Right lobe of liver (tissue), 6 donors: ENCODE data around the gene SCN1A. TPM values are rescaled to one million over a fixed set of nuclear protein-coding genes. Genes with fewer than 3 reads are reported as not detected.
"Not testable (repeated sequence)": the region's sequence is repeated elsewhere in the genome, so short reads cannot be mapped to it uniquely, and the experiment has no call there.

Experiments
- ATAC-seq, 4 donors: fragments of 200-7000 bp; cut with Tn5 transposase; one replicate each; pipeline ENCODE4 v1.9.1; 2020; ENCODE audit warnings: mild to moderate bottlenecking in 4 of 4, moderate library complexity in 4 of 4
- DNase-seq, 3 donors: peaks; one replicate each; pipeline ENCODE4 v3.0.0-alpha.2; 2020
- H3K27ac ChIP-seq, 3 donors: fragments of 200-600 bp; one replicate each; pipeline ENCODE4 v1.8.0; 2022
- H3K27me3 ChIP-seq, 2 donors: fragments of 200-600 bp; one replicate each; pipeline ENCODE4 v1.8.0; 2022
- H3K36me3 ChIP-seq, 4 donors: fragments of 200-600 bp; sonication (generic) in 1 of 4; one replicate each; pipeline versions ENCODE4 v1.5.1 to v1.8.0; 2017 to 2022; ENCODE audit warnings: control low read depth in 1 of 4
- H3K4me1 ChIP-seq, 4 donors: fragments of 200-600 bp; sonication (generic) in 1 of 4; one replicate each; pipeline versions ENCODE4 v1.5.1 to v1.8.0; 2017 to 2022; ENCODE audit warnings: control low read depth in 1 of 4
- H3K4me3 ChIP-seq, 3 donors: fragments of 200-600 bp; one replicate each; pipeline ENCODE4 v1.8.0; 2022
- H3K9me3 ChIP-seq, 4 donors: fragments of 200-600 bp; sonication (generic) in 1 of 4; one replicate each; pipeline versions ENCODE4 v1.5.1 to v1.8.0; 2017 to 2022; ENCODE audit warnings: control low read depth in 1 of 4
- POLR2A ChIP-seq: fragments of 450-650 bp; IDR thresholded peaks from one replicate; pipeline ENCODE4 v1.6.1; 2017; ENCODE audit warnings: antibody characterized with exemption, mild to moderate bottlenecking
- WGBS: methylation state at CpG from one replicate; pipeline ENCODE4 v1.1.6; 2018; ENCODE audit warnings: low coverage, low lambda C conversion rate; ENCODE audit not compliant: insufficient coverage; ENCODE audit errors: missing lambda C conversion rate; 5-methylcytosine and 5-hydroxymethylcytosine counted together
- intact Hi-C, 2 donors: fragments of 100-400 bp; cut with DNase I; formaldehyde crosslinking; loops; one replicate each; pipeline versions ENCODE4 v1.11.2 to v1.14.1; 2022
- total RNA-seq, 6 experiments: library from RNA; depleted of rRNA in 2 of 6; stranded (reverse); fragments of >200 nt in 2 of 6; fragmentation: NEBNext Ultra II Directional in 3 of 6; extraction: Animal tissue kit (Norgen Biotek cat#: 25700) in 3 of 6; gene quantifications; one replicate each; pipeline versions ENCODE4 v1.1.0 to v1.2.4, GENCODE V29; 2016 to 2023
- TF ChIP-seq, protein P1 (sequence below), 4 donors: fragments of 200-600 bp in 3 of 4; fragments of 450-650 bp in 1 of 4; IDR thresholded peaks; one replicate each; pipeline versions ENCODE4 v1.5.1 to v1.8.0; 2016 to 2022; ENCODE audit warnings: antibody characterized with exemption in 4 of 4, mild to moderate bottlenecking in 2 of 4
- donor health status: DM: no; HTN: yes; CAD: no.
- donor health status: DM: no; HTN: no; CAD: no.
- donor health status: DM: no; HTN: no; CAD: no.
- donor health status: DM: no; HTN: yes; CAD: no.
- donor health status: DM: no; HTN: yes; CAD: no.

The SCN1A gene
- total RNA-seq, 6 experiments from 2014 or later = not detected

DNA sequence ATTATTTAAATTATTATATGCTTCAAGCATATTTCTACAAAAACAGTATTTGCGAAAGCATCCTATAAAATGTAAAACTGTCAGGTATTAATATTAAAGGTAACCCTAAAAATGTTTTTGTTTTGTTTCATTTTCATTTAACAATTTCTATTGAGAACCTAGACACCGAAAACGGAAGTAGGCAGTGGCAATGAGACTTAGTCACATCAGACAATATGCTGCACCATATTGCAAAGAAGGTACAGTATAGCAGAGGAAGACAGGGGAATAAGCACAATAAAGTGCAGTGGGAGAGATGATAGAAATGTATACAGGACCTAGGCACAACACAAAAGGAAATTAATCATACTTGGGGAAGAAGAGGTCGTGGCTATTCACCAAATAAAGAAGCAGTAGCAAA, 12.2 kb downstream of the SCN1A start:
- WGBS = 59% methylated on average over 4 of the region's 4 CpGs
- H3K36me3 ChIP-seq = no peaks in the 10 kb centered on the region
- intact Hi-C loops = no loop called here
- no peak overlapping the region for H3K27ac ChIP-seq
- H3K9me3 ChIP-seq = no peaks in the 10 kb centered on the region
- H3K4me3 ChIP-seq = no peak overlapping the region
- ATAC-seq (no peak), DNase-seq (no peak)
- TF ChIP-seq POLR2A = no peak
- TF ChIP-seq, protein P1, sequence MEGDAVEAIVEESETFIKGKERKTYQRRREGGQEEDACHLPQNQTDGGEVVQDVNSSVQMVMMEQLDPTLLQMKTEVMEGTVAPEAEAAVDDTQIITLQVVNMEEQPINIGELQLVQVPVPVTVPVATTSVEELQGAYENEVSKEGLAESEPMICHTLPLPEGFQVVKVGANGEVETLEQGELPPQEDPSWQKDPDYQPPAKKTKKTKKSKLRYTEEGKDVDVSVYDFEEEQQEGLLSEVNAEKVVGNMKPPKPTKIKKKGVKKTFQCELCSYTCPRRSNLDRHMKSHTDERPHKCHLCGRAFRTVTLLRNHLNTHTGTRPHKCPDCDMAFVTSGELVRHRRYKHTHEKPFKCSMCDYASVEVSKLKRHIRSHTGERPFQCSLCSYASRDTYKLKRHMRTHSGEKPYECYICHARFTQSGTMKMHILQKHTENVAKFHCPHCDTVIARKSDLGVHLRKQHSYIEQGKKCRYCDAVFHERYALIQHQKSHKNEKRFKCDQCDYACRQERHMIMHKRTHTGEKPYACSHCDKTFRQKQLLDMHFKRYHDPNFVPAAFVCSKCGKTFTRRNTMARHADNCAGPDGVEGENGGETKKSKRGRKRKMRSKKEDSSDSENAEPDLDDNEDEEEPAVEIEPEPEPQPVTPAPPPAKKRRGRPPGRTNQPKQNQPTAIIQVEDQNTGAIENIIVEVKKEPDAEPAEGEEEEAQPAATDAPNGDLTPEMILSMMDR (IDR thresholded peaks at IDR 0.05) = no peak
- H3K4me1 ChIP-seq = no peaks in the 10 kb centered on the region
- H3K27me3 ChIP-seq = no peaks in the 10 kb centered on the region

DNA sequence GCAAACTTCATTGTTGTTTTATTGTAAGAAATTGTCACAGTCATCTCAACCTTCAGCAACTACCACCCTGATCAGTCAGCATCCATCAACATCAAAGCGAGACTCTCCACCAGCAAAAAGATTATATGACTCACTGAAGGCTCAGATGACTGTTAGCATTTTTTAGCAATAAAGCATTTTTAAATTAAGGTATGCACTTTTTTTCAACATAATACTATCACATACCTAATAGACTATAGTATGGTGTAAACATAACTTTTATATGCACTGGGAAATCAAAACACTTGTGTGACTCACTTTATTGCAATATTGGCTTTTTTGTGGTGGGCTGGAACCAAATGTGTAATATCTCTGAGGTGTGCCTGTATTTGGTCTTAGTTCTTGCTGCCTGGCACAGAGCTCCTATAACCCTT, 15.6 kb downstream of the SCN1A start:
- H3K4me1 ChIP-seq = no peaks in the 10 kb centered on the region
- no peaks in the 10 kb centered on the region for H3K9me3 ChIP-seq
- intact Hi-C loops = no loop called here
- H3K27ac ChIP-seq = no peak overlapping the region
- H3K4me3 ChIP-seq = no peak overlapping the region
- no peaks in the 10 kb centered on the region for H3K27me3 ChIP-seq
- no peak for DNase-seq
- no peak for ATAC-seq
- 81% methylated on average over 1 of the region's 1 CpG for WGBS
- H3K36me3 ChIP-seq = no peaks in the 10 kb centered on the region
- TF ChIP-seq, protein P1 (IDR thresholded peaks at IDR 0.05) = no peak
- TF ChIP-seq POLR2A = no peak

DNA sequence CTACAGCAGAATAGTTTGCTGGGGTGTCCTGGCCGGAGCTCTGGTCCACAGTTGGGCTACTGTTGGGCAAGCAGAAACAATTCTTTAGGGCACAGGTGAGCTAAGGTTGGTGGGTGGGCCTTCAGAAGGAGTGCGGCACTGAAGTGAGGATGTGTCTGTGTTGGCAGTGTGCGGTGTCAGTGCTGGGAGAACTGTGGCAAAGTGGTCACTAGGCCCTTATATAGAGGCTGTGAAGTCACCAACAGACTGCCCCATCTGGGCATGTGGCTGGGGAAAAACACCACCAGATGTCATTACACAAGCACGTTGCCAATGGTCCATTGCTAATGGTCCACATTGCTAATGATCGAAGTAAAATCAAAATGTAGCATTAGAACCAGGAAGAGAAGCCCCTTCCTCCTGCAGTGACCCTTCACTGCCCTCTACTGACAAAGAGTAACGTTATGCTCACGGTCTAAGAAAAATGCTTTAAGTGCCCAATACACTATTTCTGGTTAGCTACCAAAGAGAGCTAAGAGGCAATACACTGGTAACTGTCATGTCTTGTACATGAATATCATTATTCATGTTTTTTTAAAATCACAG, 21.3 kb downstream of the SCN1A start:
- H3K4me3 ChIP-seq = no peak overlapping the region
- DNase-seq (no peak), ATAC-seq (peak in 3 of 4 donors; percentile 11 to 20 (median 18))
- intact Hi-C loops = no loop called here
- H3K27ac ChIP-seq = no peak overlapping the region
- WGBS = 16% methylated on average over 4 of the region's 7 CpGs
- no peaks in the 10 kb centered on the region for H3K4me1 ChIP-seq
- no peaks in the 10 kb centered on the region for H3K9me3 ChIP-seq
- H3K27me3 ChIP-seq = no peaks in the 10 kb centered on the region
- no peaks in the 10 kb centered on the region for H3K36me3 ChIP-seq
- TF ChIP-seq, protein P1 (IDR thresholded peaks at IDR 0.05) = peak in 2 of 4 donors; percentile 6 to 16
- TF ChIP-seq POLR2A = no peak

DNA sequence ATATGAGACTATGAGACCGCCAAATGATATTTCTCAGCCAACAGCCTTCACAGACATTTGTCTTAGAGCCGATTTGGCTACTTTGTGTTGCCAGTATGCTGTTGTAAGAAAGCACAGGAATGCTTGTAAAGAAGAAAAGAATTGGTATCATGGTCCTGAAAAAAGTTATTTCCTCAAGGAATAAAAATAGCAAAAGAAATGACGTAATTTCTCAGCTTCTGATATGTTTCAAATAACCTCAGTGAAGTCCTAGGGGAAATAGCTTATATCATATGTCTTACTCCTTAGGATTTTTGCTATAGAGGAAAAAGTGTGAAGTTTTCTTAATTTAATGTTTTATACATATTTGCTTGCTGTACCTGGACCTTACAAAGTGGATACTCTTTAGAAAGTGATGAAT, 23.0 kb downstream of the SCN1A start:
- Histone ChIP-seq H3K9me3 (no peaks in the 10 kb centered on the region), H3K36me3 (no peaks in the 10 kb centered on the region), H3K4me3 (no peak overlapping the region), H3K27ac (no peak overlapping the region), H3K4me1 (no peaks in the 10 kb centered on the region), H3K27me3 (no peaks in the 10 kb centered on the region)
- 69% methylated on average over 3 of the region's 3 CpGs for WGBS
- intact Hi-C loops = no loop called here
- DNase-seq = no peak
- no peak for ATAC-seq
- no peak for TF ChIP-seq POLR2A
- TF ChIP-seq, protein P1 (IDR thresholded peaks at IDR 0.05) = no peak

DNA sequence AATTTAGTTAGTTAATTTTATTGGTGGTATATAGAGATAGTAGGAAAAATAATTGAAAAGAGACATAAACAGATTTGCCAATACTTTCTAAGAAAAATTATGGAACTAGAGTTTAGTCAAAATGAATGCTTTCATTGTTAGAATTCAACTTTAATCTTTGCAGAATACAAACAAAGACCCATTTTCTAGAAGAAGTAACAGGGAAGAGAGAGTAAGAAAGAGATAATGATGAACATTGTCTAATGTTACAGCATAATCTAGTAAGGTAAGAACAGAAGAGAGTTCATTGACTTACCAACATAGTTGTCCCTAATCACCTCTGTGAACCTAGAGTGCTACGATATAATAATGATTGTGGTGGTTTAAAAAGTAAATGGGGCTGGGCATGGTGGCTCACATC, 23.7 kb downstream of the SCN1A start:
- no peak for ATAC-seq
- Histone ChIP-seq H3K4me1 (no peaks in the 10 kb centered on the region), H3K9me3 (no peaks in the 10 kb centered on the region), H3K27me3 (no peaks in the 10 kb centered on the region), H3K36me3 (no peaks in the 10 kb centered on the region), H3K27ac (no peak overlapping the region), H3K4me3 (no peak overlapping the region)
- intact Hi-C loops = no loop called here
- 80% methylated on average over 1 of the region's 1 CpG for WGBS
- no peak for DNase-seq
- no peak for TF ChIP-seq POLR2A
- TF ChIP-seq, protein P1 (IDR thresholded peaks at IDR 0.05) = no peak

DNA sequence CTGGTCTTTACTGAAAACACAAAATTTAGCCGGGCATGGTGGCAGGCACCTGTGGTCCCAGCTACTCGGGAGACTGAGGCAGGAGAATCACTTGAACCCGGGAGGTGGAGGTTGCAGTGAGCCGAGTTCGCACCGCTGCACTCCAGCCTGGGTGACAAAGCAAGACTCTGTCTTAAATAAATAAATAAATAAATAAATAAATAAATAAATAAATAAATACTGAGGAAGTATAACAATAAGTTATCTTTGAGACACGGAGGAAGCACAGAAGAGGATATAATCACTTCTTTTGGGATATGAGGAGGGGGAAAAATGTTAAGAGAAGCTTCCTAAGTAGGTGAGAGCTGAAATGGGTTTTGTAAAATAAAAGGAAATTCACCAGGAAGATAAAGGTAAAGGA, 24.5 kb downstream of the SCN1A start:
- WGBS = 64% methylated on average over 1 of the region's 7 CpGs
- H3K9me3 ChIP-seq, ATAC-seq: not testable (repeated sequence)

More for the DNA sequence above, 24.5 kb downstream of the SCN1A start:
- DNase-seq, H3K4me3 ChIP-seq, H3K4me1 ChIP-seq, H3K27me3 ChIP-seq, intact Hi-C loops, H3K27ac ChIP-seq, H3K36me3 ChIP-seq: not testable (repeated sequence)
